BE2C (cell line): ENCODE data around the gene MYO18B.

Experiments
- DNase-seq: peaks from one replicate; pipeline ENCODE4 v3.0.0-alpha.2; 2020
- H3K27me3 ChIP-seq: fragments of 250-450 bp; sonication (Bioruptor Pico); 2 replicates; pipeline ENCODE4 v1.5.1; 2020; ENCODE audit warnings: mild to moderate bottlenecking
- H3K36me3 ChIP-seq: fragments of 250-450 bp; sonication (Bioruptor Pico); 2 replicates; pipeline ENCODE4 v1.5.1; 2020; ENCODE audit warnings: mild to moderate bottlenecking
- H3K4me1 ChIP-seq: fragments of 250-450 bp; sonication (Bioruptor Pico); 2 replicates; pipeline ENCODE4 v1.5.1; 2020
- H3K4me3 ChIP-seq: 2 replicates; pipeline ENCODE4 v1.5.1; 2011; ENCODE audit warnings: low read depth, low read length
- H3K9me3 ChIP-seq: fragments of 250-450 bp; sonication (Bioruptor Pico); 2 replicates; pipeline ENCODE4 v1.5.1; 2020
- TF ChIP-seq, protein P1 (sequence below): IDR thresholded peaks from 2 replicates; pipeline ENCODE4 v1.5.1; 2012; ENCODE audit warnings: mild to moderate bottlenecking, low read depth, low read length

The MYO18B gene

DNA sequence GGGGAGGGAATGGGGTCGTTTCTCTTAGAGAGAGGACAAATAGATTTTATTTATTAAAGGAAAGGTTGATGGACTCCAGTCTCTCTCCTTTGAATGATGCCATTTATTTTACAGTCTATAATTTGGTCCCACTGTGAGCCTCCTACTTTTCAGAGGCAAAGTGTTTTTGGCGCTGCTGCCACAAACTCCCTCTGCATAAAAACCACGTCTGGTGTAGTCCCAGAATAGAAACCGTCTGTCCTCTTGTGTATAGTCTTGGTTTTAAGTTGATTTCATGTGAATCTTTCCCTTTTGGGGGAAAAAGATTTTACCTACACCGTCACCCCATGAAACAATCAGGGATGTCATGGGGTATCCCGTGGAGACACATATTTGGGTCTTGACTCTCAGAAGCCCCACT, 283.6 kb downstream of the MYO18B start:
- Histone ChIP-seq H3K4me3 (no peak overlapping the region), H3K4me1 (no peaks in the 10 kb centered on the region), H3K36me3 (no peaks in the 10 kb centered on the region), H3K9me3 (no peaks in the 10 kb centered on the region; the same call in 1 of the 2 replicates), H3K27me3 (no peaks in the 10 kb centered on the region)
- DNase-seq: no peak
- TF ChIP-seq, protein P1, sequence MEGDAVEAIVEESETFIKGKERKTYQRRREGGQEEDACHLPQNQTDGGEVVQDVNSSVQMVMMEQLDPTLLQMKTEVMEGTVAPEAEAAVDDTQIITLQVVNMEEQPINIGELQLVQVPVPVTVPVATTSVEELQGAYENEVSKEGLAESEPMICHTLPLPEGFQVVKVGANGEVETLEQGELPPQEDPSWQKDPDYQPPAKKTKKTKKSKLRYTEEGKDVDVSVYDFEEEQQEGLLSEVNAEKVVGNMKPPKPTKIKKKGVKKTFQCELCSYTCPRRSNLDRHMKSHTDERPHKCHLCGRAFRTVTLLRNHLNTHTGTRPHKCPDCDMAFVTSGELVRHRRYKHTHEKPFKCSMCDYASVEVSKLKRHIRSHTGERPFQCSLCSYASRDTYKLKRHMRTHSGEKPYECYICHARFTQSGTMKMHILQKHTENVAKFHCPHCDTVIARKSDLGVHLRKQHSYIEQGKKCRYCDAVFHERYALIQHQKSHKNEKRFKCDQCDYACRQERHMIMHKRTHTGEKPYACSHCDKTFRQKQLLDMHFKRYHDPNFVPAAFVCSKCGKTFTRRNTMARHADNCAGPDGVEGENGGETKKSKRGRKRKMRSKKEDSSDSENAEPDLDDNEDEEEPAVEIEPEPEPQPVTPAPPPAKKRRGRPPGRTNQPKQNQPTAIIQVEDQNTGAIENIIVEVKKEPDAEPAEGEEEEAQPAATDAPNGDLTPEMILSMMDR: no peak

DNA sequence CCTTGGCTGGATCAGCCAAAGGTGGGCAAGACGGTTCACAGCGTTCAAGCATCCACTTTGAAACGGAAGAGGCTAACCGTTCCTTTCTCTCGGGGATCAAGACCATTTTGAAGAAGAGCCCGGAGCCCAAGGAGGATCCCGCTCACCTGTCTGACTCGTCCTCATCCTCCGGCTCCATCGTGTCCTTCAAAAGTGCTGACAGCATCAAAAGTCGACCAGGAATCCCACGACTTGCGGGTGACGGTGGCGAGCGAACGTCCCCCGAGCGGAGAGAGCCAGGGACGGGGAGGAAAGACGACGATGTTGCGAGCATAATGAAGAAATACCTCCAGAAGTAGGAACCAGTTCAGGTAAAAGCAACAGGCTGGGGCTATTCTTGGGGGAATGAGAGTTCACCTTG, 285.4 kb downstream of the MYO18B start:
- Histone ChIP-seq H3K4me1 (no peaks in the 10 kb centered on the region), H3K4me3 (no peak overlapping the region), H3K27me3 (no peaks in the 10 kb centered on the region), H3K9me3 (no peaks in the 10 kb centered on the region), H3K36me3 (no peaks in the 10 kb centered on the region)
- no peak for DNase-seq
- TF ChIP-seq, protein P1: no peak

DNA sequence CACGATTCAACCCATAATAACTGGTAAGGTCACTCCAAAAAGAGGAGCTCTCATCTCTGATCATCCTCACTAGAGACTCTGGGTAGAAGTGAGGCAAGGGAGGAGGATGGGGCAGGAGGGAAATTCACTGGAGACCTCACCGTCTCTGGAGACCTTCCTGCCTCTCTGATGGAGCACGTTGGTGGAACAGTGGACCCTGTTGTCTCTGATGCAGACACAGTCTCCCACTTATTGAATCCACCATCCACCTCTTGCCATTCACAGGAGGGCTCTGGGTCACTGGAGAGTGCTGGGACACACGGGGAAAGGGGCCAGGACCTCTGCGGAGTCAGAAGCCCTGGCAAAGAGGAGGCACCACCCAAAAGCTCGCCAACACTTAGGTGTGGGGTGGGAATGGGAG, 289.7 kb downstream of the MYO18B start:
- H3K36me3 ChIP-seq: no peaks in the 10 kb centered on the region
- H3K9me3 ChIP-seq: no peaks in the 10 kb centered on the region
- no peak for DNase-seq
- TF ChIP-seq, protein P1: no peak
- no peak overlapping the region for H3K4me3 ChIP-seq
- no peaks in the 10 kb centered on the region for H3K4me1 ChIP-seq
- no peaks in the 10 kb centered on the region for H3K27me3 ChIP-seq

DNA sequence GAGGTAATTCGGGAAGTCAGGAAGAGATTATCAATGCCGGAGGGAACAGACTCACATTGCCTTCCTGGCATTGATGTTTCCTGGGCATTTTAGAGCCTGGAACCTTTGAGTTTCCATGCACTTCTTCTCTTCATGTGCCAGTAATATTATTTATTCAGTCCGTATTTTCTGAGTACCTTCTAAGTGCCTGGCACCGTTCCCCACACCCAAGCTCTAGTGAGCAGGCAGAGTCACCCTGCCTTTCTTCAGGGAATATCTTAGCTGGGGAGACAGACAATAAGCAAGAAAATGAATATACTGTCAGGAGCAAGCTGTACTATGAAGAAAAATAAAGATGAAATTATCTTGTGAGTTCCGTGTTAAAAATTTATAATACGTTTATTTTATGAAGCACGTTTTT, 291.1 kb downstream of the MYO18B start:
- no peak for DNase-seq
- Histone ChIP-seq H3K36me3 (no peaks in the 10 kb centered on the region), H3K27me3 (no peaks in the 10 kb centered on the region), H3K4me3 (no peak overlapping the region), H3K9me3 (no peaks in the 10 kb centered on the region), H3K4me1 (no peaks in the 10 kb centered on the region)
- TF ChIP-seq, protein P1: no peak

DNA sequence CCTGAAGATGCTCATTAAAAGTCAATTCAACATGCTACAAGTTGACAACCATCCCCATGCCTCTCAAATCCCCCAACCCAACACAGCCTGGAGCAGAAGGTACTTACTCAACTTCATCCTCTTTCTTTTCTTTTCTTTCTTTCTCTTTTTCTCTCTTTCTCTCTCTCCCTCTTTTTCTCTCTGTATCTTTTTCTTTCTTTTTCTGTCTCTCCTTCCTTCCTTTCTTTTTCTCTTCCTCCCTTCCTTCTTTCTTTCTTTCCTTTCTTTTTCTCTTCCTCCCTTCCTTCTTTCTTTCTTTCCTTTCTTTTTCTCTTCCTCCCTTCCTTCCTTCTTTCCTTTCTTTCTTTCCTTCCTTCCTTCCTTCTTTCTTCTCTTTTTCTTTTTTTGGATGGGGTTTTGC, 291.6 kb downstream of the MYO18B start:
- no peaks in the 10 kb centered on the region for H3K4me1 ChIP-seq
- H3K9me3 ChIP-seq: no peaks in the 10 kb centered on the region
- no peak for DNase-seq
- no peak overlapping the region for H3K4me3 ChIP-seq
- TF ChIP-seq, protein P1: no peak
- H3K27me3 ChIP-seq: no peaks in the 10 kb centered on the region
- H3K36me3 ChIP-seq: no peaks in the 10 kb centered on the region

DNA sequence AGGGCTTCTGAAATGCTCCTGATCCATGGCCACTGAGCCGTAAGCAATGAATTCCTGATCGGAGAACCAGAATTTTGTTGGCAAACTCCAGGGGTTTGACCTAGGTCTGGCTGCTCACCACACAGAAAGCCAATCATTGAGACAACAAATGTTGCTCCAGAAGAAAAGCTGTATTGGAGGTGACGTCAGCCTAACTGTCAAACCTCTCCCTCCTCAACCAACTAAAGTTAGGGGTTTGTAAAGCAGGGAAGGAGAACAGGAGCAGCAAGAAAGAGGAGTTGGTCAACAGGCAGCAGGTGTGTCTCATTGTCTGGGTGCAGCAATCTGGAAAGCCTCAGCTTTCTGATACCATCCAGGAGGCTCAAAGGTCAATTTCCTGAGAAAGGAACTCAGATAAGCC, 293.5 kb downstream of the MYO18B start:
- no peak for DNase-seq
- no peaks in the 10 kb centered on the region for H3K4me1 ChIP-seq
- no peak overlapping the region for H3K4me3 ChIP-seq
- TF ChIP-seq, protein P1: no peak
- no peaks in the 10 kb centered on the region for H3K9me3 ChIP-seq
- H3K27me3 ChIP-seq: no peaks in the 10 kb centered on the region
- no peaks in the 10 kb centered on the region for H3K36me3 ChIP-seq
